Progenitor cell of endocrine pancreas (in vitro differentiated cells): ENCODE results near the gene ATP8B3. TPM values are rescaled to one million over a fixed set of nuclear protein-coding genes. Genes with fewer than 3 reads are reported as not detected.

Source experiments
- DNase-seq: peaks from one replicate; pipeline ENCODE4 v3.0.0; 2021; ENCODE audit warnings: low spot score; ENCODE audit not compliant: unreplicated experiment
- H3K27ac Mint-ChIP-seq: 2 replicates; pipeline ENCODE4 v1.8.0; 2021; ENCODE audit warnings: mild to moderate bottlenecking, moderate library complexity, mixed read lengths
- H3K27me3 Mint-ChIP-seq: 2 replicates; pipeline ENCODE4 v1.8.0; 2021; ENCODE audit warnings: mixed read lengths
- H3K36me3 Mint-ChIP-seq: 2 replicates; pipeline ENCODE4 v1.8.0; 2022; ENCODE audit warnings: mixed read lengths; ENCODE audit not compliant: insufficient read depth
- H3K4me1 Mint-ChIP-seq: 2 replicates; pipeline ENCODE4 v1.8.0; 2021; ENCODE audit warnings: low read depth, mixed read lengths
- H3K4me3 Mint-ChIP-seq: 2 replicates; pipeline ENCODE4 v1.8.0; 2021; ENCODE audit warnings: low read depth, mild to moderate bottlenecking, moderate library complexity, mixed read lengths
- H3K9me3 Mint-ChIP-seq: 2 replicates; pipeline ENCODE4 v1.8.0; 2021; ENCODE audit warnings: low read depth, mixed read lengths
- total RNA-seq: library from RNA; stranded (reverse); gene quantifications from 2 replicates; pipeline ENCODE4 v1.2.1, GENCODE V29; 2021
- TF ChIP-seq, protein P1 (sequence below): fragments of 200-600 bp; sonication (generic); IDR thresholded peaks from one replicate; pipeline ENCODE4 v1.5.0; 2021; ENCODE audit warnings: antibody characterized with exemption, mild to moderate bottlenecking; ENCODE audit not compliant: unreplicated experiment

ATP8B3 gene
- total RNA-seq, 1 donor from 2014 or later: 4.1 TPM

DNA sequence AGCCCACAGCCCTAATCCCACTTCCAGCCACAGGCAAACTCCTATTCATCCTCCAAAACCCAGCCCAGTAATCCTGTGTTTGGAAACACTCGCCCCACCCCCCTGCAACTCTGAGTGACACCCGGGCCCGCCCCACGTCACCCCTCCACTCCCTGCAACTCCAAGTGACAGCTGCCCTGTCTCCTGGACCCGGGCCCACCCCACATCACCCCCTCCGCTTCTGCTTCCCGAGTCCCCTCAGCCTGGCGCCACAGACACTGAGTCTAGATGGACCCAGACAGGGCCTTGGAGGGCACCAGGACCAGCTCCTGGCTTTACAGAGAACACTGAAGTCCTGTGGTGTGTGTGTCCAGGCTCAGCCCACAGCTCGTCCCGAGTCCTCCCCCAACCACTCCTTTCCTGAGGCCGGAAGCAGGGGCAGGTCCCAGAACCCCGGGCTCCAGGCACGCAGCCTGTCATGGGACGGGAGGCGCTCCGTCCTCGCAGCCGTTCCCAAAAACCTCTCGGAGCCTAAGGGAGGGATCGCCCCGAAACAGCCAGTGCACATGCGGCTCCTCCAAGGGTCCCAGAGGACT lies 28.6 kb upstream of the ATP8B3 start:
- no peak for DNase-seq
- H3K4me3 Mint-ChIP-seq: no peak overlapping the region
- H3K27ac Mint-ChIP-seq: peak overlapping the region; percentile 45

DNA sequence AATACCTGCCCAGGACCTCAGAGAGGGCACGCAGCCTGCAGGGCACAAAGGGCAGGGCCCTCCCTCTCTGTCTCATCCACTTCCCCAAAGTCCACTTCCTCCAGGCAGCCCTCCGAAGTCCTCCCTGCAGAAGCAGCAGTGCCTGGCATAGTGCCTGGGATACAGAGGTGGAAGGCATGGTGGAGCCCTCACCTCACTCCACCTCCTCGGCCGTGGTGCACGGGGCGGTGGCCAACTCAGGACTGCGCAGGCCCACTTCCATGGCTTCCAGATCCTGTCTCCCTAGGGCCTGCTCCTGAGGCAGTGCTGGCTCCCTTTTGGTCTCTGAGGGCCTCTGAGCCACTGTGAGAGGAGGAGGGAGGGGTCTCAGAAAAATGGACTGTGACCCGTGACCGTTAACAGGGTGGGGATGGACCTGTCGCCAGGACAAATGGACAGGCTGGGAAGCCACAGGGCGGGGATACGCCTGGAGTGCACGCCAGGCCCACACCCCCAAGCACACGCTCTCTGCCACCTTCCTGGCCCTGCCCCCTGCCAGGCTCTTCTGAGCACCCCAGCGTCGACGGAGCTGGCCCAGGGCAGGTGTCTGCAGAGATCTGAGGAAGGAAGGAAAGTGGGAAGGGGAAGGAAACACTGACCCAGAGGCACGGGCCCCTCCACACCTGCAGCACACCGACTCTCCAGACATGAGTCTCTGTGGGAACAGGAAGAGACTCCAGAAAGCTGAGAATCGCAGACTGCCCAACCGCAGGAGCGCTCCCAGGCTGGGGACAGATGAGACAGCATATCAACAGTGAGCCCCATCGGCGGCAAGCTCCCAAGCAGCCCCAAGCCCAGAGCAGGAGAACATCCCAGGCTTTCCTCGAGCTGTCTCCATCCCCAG lies 27.8 kb upstream of the ATP8B3 start:
- no peak for DNase-seq
- Mint-ChIP-seq H3K27ac (peak overlapping the region; percentile 45), H3K9me3 (no peaks in the 10 kb centered on the region), H3K4me3 (no peak overlapping the region), H3K27me3 (no peaks in the 10 kb centered on the region), H3K4me1 (no peaks in the 10 kb centered on the region), H3K36me3 (no peaks in the 10 kb centered on the region)
- TF ChIP-seq, protein P1, sequence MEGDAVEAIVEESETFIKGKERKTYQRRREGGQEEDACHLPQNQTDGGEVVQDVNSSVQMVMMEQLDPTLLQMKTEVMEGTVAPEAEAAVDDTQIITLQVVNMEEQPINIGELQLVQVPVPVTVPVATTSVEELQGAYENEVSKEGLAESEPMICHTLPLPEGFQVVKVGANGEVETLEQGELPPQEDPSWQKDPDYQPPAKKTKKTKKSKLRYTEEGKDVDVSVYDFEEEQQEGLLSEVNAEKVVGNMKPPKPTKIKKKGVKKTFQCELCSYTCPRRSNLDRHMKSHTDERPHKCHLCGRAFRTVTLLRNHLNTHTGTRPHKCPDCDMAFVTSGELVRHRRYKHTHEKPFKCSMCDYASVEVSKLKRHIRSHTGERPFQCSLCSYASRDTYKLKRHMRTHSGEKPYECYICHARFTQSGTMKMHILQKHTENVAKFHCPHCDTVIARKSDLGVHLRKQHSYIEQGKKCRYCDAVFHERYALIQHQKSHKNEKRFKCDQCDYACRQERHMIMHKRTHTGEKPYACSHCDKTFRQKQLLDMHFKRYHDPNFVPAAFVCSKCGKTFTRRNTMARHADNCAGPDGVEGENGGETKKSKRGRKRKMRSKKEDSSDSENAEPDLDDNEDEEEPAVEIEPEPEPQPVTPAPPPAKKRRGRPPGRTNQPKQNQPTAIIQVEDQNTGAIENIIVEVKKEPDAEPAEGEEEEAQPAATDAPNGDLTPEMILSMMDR: no peak

More for the DNA sequence above, 28.6 kb upstream of the ATP8B3 start:
- Mint-ChIP-seq H3K27me3 (no peaks in the 10 kb centered on the region), H3K4me1 (no peaks in the 10 kb centered on the region), H3K36me3 (no peaks in the 10 kb centered on the region), H3K9me3 (no peaks in the 10 kb centered on the region)
- TF ChIP-seq, protein P1: no peak

DNA sequence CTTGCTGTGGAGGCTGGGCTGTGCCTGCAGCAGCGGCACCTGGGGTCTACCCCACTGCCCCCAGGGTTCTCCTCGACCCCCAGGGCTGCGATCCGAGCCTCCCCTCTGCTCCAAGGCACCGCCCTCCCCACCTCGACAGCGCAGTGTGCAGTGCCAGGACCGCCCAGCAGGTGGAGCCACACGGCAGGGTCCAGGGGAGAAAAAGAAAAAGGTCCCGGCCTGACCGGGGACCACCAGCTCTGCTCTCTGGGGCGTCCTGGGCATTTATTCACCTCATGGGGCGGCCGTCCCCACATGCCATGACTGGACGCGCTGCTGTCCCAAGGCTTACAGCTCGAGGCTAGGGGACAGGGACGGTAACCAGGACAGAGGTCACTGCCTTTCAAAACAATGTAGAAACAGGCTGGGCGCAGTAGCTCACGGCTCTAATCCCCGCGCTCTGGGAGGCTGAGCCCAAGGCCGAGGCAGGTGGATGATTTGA lies 25.6 kb upstream of the ATP8B3 start:
- H3K36me3 Mint-ChIP-seq: no peaks in the 10 kb centered on the region
- TF ChIP-seq, protein P1: peak; percentile 93
- no peaks in the 10 kb centered on the region for H3K27me3 Mint-ChIP-seq
- peak; percentile 74 for DNase-seq
- no peak overlapping the region for H3K4me3 Mint-ChIP-seq
- H3K4me1 Mint-ChIP-seq: no peaks in the 10 kb centered on the region
- H3K27ac Mint-ChIP-seq: no peak overlapping the region
- H3K9me3 Mint-ChIP-seq: no peaks in the 10 kb centered on the region

DNA sequence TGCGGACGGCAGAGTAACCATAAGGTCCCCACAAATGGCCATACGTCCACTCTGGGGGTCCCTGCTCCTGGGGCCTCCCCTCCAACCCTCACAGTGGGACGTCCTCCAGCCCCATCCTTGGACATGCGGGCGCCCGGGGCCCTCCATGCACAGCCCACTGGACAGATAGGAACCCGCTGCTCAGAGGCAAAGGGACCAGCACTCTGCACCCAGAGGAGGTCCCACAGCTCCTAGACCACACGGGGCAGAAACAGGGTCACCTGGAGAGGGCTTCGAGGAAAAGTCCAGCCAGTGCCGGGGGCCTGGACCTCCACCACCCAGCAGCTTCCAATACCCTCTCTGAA lies 25.1 kb upstream of the ATP8B3 start:
- DNase-seq: no peak
- H3K27me3 Mint-ChIP-seq: no peaks in the 10 kb centered on the region
- H3K27ac Mint-ChIP-seq: no peak overlapping the region
- no peaks in the 10 kb centered on the region for H3K9me3 Mint-ChIP-seq
- no peak overlapping the region for H3K4me3 Mint-ChIP-seq
- no peaks in the 10 kb centered on the region for H3K36me3 Mint-ChIP-seq
- H3K4me1 Mint-ChIP-seq: no peaks in the 10 kb centered on the region
- TF ChIP-seq, protein P1: no peak

DNA sequence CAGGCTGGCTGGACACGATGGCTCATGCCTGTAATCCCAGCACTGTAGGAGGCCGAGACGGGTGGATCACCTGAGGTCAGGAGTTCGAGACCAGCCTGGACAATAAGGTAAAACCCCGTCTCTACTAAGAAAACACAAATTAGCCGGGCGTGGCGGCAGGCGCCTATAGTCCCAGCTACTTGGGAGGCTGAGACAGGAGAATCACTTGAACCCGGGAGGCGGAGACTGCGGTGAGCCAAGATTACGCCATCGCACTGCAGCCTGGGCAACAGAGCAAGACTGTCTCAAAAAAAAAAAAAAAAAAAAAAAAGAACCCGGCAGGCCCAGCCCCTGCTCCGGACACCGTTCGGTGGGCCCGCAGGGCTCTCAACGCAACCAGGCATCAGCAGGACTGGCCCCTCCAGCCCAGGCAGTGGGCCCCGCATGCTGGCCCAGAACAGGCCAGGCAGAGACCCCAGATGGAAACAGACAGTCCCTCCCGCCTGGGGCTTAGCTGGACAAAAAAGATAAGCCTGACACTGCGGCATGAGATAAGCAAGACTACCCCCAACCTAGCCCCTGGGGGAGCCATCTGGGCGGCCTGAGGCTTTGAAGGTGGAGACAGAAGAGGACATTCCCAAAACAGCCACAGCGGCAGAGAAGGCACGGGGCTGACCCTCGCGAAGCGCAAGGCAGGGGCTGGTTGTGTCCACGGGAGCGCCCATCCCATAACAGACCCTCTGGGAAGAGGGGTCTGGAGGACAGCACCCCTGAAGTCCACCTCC lies 24.6 kb upstream of the ATP8B3 start:
- H3K27me3 Mint-ChIP-seq: no peaks in the 10 kb centered on the region
- TF ChIP-seq, protein P1: no peak
- H3K27ac Mint-ChIP-seq: no peak overlapping the region
- DNase-seq: no peak
- no peaks in the 10 kb centered on the region for H3K4me1 Mint-ChIP-seq
- no peaks in the 10 kb centered on the region for H3K36me3 Mint-ChIP-seq
- H3K4me3 Mint-ChIP-seq: no peak overlapping the region
- H3K9me3 Mint-ChIP-seq: no peaks in the 10 kb centered on the region
